GM12878 (cell line): ENCODE measurements around the gene STARD8. TPM values are rescaled to one million over a fixed set of nuclear protein-coding genes. Genes with fewer than 3 reads are reported as not detected.

Experiments
- ATAC-seq: fragments of 200-7000 bp; cut with Tn5 transposase; 3 replicates; pipeline ENCODE4 v1.9.1; 2020; ENCODE audit warnings: mild to moderate bottlenecking, moderate library complexity
- BruUV-seq: library from RNA; stranded (reverse); fragments of 400-500 nt; replicated peaks from 2 replicates; lab custom pipeline; 2021; lab: Mats Ljungman, UMichigan
- CTCF ChIA-PET: fragments of 300-600 bp; sonication (Branson Sonifier 250); formaldehyde crosslinking; extraction: SDS; loops from one replicate; lab custom pipeline; 2021; ENCODE audit warnings: inconsistent platforms; lab: Yijun Ruan, JAX
- POLR2A ChIA-PET: fragments of 350-600 bp; formaldehyde crosslinking; extraction: SDS; loops from one replicate; lab custom pipeline; 2021; ENCODE audit warnings: inconsistent platforms; lab: Charles Lee
- RAD21 ChIA-PET: fragments of 300-600 bp; sonication (Branson Sonifier 250); formaldehyde crosslinking; loops from one replicate; lab custom pipeline; 2023; ENCODE audit warnings: antibody characterized with exemption; ENCODE audit not compliant: unreplicated experiment; lab: Charles Lee
- SMC1A ChIA-PET: fragments of 300-600 bp; sonication (Branson Sonifier 250); formaldehyde crosslinking; loops from one replicate; lab custom pipeline; 2023; ENCODE audit not compliant: unreplicated experiment, uncharacterized antibody; lab: Charles Lee
- DNase-seq: peaks from one replicate; pipeline ENCODE4 v3.0.0-alpha.2; 2011; ENCODE audit warnings: low read depth, low spot score
- FAIRE-seq: peaks from 3 replicates; lab custom pipeline; 2011; peaks lifted over from hg19 to GRCh38; lab: Jason Lieb, UNC
- H2AFZ ChIP-seq: 2 replicates; pipeline ENCODE4 v1.6.0; 2011; ENCODE audit warnings: low read depth, low read length, control low read depth; ENCODE audit not compliant: control insufficient read depth
- H3K27ac ChIP-seq: 2 replicates; pipeline ENCODE4 v1.5.1; 2011; ENCODE audit warnings: control low read depth; ENCODE audit not compliant: control insufficient read depth, insufficient read depth
- H3K27me3 ChIP-seq, 2 experiments: replicated peaks in 1 of 2; 2 replicates each; pipeline versions ENCODE4 v1.6.0 to v1.6.1; 2011; ENCODE audit warnings: low read length in 1 of 2; ENCODE audit not compliant: control insufficient read depth in 2 of 2, insufficient read depth in 2 of 2
- H3K36me3 ChIP-seq, 2 experiments: 2 replicates each; pipeline ENCODE4 v1.5.1; 2011; ENCODE audit warnings: low read length in 1 of 2; ENCODE audit not compliant: control insufficient read depth in 2 of 2, insufficient read depth in 2 of 2
- H3K4me1 ChIP-seq: 2 replicates; pipeline ENCODE4 v1.6.1; 2011; ENCODE audit warnings: mild to moderate bottlenecking, low read length, moderate library complexity, mixed read lengths; ENCODE audit not compliant: control insufficient read depth, insufficient read depth
- H3K4me2 ChIP-seq: 2 replicates; pipeline ENCODE4 v1.6.0; 2011; ENCODE audit warnings: control low read depth; ENCODE audit not compliant: control insufficient read depth, insufficient read depth
- H3K4me3 ChIP-seq: fragments of 200-600 bp; sonication (generic); 2 replicates; pipeline ENCODE4 v1.5.1; 2016
- H3K79me2 ChIP-seq: 2 replicates; pipeline ENCODE4 v1.6.0; 2011; ENCODE audit warnings: low read length; ENCODE audit not compliant: control insufficient read depth, insufficient read depth
- H3K9ac ChIP-seq: 2 replicates; pipeline ENCODE4 v1.8.0; 2011; ENCODE audit warnings: low read length, control low read depth, mixed read lengths; ENCODE audit not compliant: control insufficient read depth, insufficient read depth
- H3K9me3 ChIP-seq: replicated peaks from 3 replicates; pipeline ENCODE4 v1.5.1; 2011; ENCODE audit warnings: mild to moderate bottlenecking, low read length; ENCODE audit not compliant: control insufficient read depth, insufficient read depth
- H4K20me1 ChIP-seq: 2 replicates; pipeline ENCODE4 v1.6.0; 2011; ENCODE audit not compliant: control insufficient read depth, insufficient read depth
- CREB1 ChIP-seq: IDR thresholded peaks from 2 replicates; pipeline ENCODE4 v1.6.1; 2012; ENCODE audit warnings: low read depth, mild to moderate bottlenecking, inconsistent platforms
- LARP7 ChIP-seq: fragments of 450-650 bp; IDR thresholded peaks from 2 replicates; pipeline ENCODE4 v1.6.1; 2017; ENCODE audit warnings: mild to moderate bottlenecking
- RELA ChIP-seq: fragments of 450-650 bp; IDR thresholded peaks from 2 replicates; pipeline ENCODE4 v1.8.0; 2014; ENCODE audit warnings: borderline replicate concordance; ENCODE audit not compliant: partially characterized antibody
- SPI1 ChIP-seq: IDR thresholded peaks from 2 replicates; pipeline ENCODE4 v1.6.1; 2011; ENCODE audit warnings: low read depth, mild to moderate bottlenecking, low read length, moderate library complexity, borderline replicate concordance; ENCODE audit not compliant: insufficient read depth
- ZNF384 ChIP-seq: IDR thresholded peaks from 2 replicates; pipeline ENCODE4 v1.6.1; 2012; ENCODE audit warnings: low read depth, mild to moderate bottlenecking, low read length, improper control_type of control experiment, borderline replicate concordance
- WGBS: methylation state at CpG from one replicate; pipeline ENCODE4 v1.1.6; 2016; ENCODE audit warnings: low lambda C conversion rate; ENCODE audit not compliant: insufficient replicate concordance, insufficient coverage; ENCODE audit errors: missing lambda C conversion rate; 5-methylcytosine and 5-hydroxymethylcytosine counted together
- in situ Hi-C: fragments of 300-500 bp; cut with MboI; formaldehyde crosslinking; loops from 9 replicates; pipeline ENCODE4 v1.14.3; 2018; ENCODE audit warnings: mixed read lengths
- intact Hi-C: fragments of 100-400 bp; cut with micrococcal nuclease; formaldehyde crosslinking; loops from one replicate; pipeline ENCODE4 v1.14.2; 2022; ENCODE audit not compliant: unreplicated experiment
- polyA plus RNA-seq, 11 experiments: library from polyadenylated mRNA; depleted of rRNA in 4 of 11; unstranded in 6 of 11; stranded (reverse) in 5 of 11; fragments of >200 nt; fragmentation: Nextera tagmentation in 4 of 11; fragmentation: Illumina TruSeq in 1 of 11; extraction: Ambion mirVana in 4 of 11; extraction: Trizol in 1 of 11; gene quantifications; 1 replicate in 1 of 11; 2 replicates in 10 of 11; pipeline versions ENCODE4 v1.2.1 to v1.2.3, GENCODE V29; 2011 to 2016; ENCODE audit warnings: inconsistent platforms in 2 of 11, missing spikeins in 2 of 11, low read depth in 1 of 11
- total RNA-seq, 4 experiments: library from RNA; depleted of rRNA in 3 of 4; stranded (reverse); fragments of >200 nt in 3 of 4; fragmentation: Illumina TruSeq in 1 of 4; extraction: Trizol in 1 of 4; gene quantifications; 2 replicates each; pipeline versions ENCODE4 v1.2.1 to v1.2.3, GENCODE V29; 2013 to 2021
- TF ChIP-seq, protein P1 (sequence below): fragments of 450-650 bp; IDR thresholded peaks from 2 replicates; pipeline ENCODE4 v1.6.1; 2016; ENCODE audit warnings: mild to moderate bottlenecking
- TF ChIP-seq, protein P2 (sequence below): fragments of 450-650 bp; IDR thresholded peaks from 2 replicates; pipeline ENCODE4 v1.6.1; 2017; ENCODE audit warnings: antibody characterized with exemption, mild to moderate bottlenecking, moderate library complexity

The STARD8 gene
- total and polyA plus RNA-seq, 10 of the 15 experiments (the other 5 are each of a cell fraction or from before 2014, with no cell fraction given): 0.03 to 0.14 (median 0.07) TPM; not detected in 6

DNA sequence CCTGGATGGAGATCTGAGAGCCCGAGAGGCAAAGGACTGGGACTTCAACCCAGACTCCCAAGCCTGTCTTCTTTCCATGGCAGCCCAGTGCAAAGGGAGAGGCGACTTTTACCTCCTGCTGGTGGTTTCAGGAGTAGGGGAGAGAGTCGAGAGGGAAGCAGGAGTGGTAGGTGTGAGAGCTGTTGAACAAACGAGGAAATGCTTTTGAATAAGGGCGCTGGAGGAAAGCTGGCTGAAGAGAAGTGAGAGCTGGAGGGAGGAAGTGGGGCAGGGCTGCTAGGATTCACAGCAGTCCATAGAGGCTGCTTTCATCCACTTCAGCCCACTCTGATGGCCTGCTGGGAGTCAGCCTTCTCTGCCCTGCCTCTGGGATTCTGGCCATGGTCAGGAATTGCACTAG lies 99.5 kb downstream of the STARD8 start:
- Histone ChIP-seq H3K27me3 (no peaks in the 10 kb centered on the region), H3K27ac (no peak overlapping the region), H3K4me1 (no peaks in the 10 kb centered on the region), H4K20me1 (no peaks in the 10 kb centered on the region), H3K9ac (no peak overlapping the region), H3K9me3 (no peaks in the 10 kb centered on the region), H3K4me2 (no peak overlapping the region), H3K79me2 (no peaks in the 10 kb centered on the region), H3K4me3 (no peak overlapping the region), H3K36me3 (no peaks in the 10 kb centered on the region), H2AFZ (no peak overlapping the region)
- peak; percentile 27; the same call in 1 of the 2 replicates for TF ChIP-seq SPI1
- TF ChIP-seq, protein P1, sequence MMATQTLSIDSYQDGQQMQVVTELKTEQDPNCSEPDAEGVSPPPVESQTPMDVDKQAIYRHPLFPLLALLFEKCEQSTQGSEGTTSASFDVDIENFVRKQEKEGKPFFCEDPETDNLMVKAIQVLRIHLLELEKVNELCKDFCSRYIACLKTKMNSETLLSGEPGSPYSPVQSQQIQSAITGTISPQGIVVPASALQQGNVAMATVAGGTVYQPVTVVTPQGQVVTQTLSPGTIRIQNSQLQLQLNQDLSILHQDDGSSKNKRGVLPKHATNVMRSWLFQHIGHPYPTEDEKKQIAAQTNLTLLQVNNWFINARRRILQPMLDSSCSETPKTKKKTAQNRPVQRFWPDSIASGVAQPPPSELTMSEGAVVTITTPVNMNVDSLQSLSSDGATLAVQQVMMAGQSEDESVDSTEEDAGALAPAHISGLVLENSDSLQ: no peak
- TF ChIP-seq ZNF384: no peak
- no peak for TF ChIP-seq LARP7
- TF ChIP-seq RELA: no peak
- TF ChIP-seq CREB1: no peak
- TF ChIP-seq, protein P2, sequence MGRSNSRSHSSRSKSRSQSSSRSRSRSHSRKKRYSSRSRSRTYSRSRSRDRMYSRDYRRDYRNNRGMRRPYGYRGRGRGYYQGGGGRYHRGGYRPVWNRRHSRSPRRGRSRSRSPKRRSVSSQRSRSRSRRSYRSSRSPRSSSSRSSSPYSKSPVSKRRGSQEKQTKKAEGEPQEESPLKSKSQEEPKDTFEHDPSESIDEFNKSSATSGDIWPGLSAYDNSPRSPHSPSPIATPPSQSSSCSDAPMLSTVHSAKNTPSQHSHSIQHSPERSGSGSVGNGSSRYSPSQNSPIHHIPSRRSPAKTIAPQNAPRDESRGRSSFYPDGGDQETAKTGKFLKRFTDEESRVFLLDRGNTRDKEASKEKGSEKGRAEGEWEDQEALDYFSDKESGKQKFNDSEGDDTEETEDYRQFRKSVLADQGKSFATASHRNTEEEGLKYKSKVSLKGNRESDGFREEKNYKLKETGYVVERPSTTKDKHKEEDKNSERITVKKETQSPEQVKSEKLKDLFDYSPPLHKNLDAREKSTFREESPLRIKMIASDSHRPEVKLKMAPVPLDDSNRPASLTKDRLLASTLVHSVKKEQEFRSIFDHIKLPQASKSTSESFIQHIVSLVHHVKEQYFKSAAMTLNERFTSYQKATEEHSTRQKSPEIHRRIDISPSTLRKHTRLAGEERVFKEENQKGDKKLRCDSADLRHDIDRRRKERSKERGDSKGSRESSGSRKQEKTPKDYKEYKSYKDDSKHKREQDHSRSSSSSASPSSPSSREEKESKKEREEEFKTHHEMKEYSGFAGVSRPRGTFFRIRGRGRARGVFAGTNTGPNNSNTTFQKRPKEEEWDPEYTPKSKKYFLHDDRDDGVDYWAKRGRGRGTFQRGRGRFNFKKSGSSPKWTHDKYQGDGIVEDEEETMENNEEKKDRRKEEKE: no peak
- ChIA-PET POLR2A (no interaction called here), RAD21 (no interaction called here), SMC1A (interaction anchor here (0.6 to 1.0 kb wide), 2 partner anchors 240 to 1629 kb away, joined by 3 read pairs; no protein-coding TSS in a partner anchor), CTCF (no interaction called here)
- no peak for ATAC-seq
- FAIRE-seq: no peak
- intact Hi-C loops: no loop called here
- in situ Hi-C loops: no loop called here
- BruUV-seq: no TSS peak
- WGBS: 4% methylated on average over 5 of the region's 5 CpGs
- no peak for DNase-seq
